H9 (cell line): Measurements from ENCODE around the gene ITPR1. TPM values are rescaled to one million over a fixed set of nuclear protein-coding genes. Genes with fewer than 3 reads are reported as not detected.

Source experiments
- DNase-seq: peaks from one replicate; pipeline ENCODE4 v3.0.0-alpha.2; 2017
- H2AFZ ChIP-seq: one replicate; pipeline ENCODE4 v1.6.1; 2013; ENCODE audit warnings: mild to moderate bottlenecking, low read length, control low read depth, moderate library complexity
- H2AK5ac ChIP-seq: 2 replicates; pipeline ENCODE4 v1.6.1; 2013; ENCODE audit warnings: low read length, control low read depth, mixed read lengths; ENCODE audit not compliant: insufficient read length
- H2BK120ac ChIP-seq: one replicate; pipeline ENCODE4 v1.6.1; 2013; ENCODE audit warnings: low read depth, mild to moderate bottlenecking, low read length, control low read depth, inconsistent platforms; ENCODE audit not compliant: poor library complexity, severe bottlenecking
- H2BK12ac ChIP-seq: 2 replicates; pipeline ENCODE4 v1.6.1; 2013; ENCODE audit warnings: low read length, control low read depth, mixed read lengths, low read depth; ENCODE audit not compliant: insufficient read length
- H2BK15ac ChIP-seq: 2 replicates; pipeline ENCODE4 v1.6.1; 2013; ENCODE audit warnings: low read depth, low read length, control low read depth
- H2BK20ac ChIP-seq: one replicate; pipeline ENCODE4 v1.6.1; 2013; ENCODE audit warnings: low read depth, mild to moderate bottlenecking, low read length, control low read depth, inconsistent platforms; ENCODE audit not compliant: poor library complexity, severe bottlenecking
- H2BK5ac ChIP-seq: 2 replicates; pipeline ENCODE4 v1.6.1; 2013; ENCODE audit warnings: low read length, control low read depth, mixed read lengths; ENCODE audit not compliant: insufficient read length
- H3K14ac ChIP-seq: 2 replicates; pipeline ENCODE4 v1.6.1; 2013; ENCODE audit warnings: low read length, control low read depth; ENCODE audit not compliant: insufficient read depth
- H3K18ac ChIP-seq: 2 replicates; pipeline ENCODE4 v1.6.1; 2013; ENCODE audit warnings: low read depth, mild to moderate bottlenecking, mixed read lengths, low read length, control low read depth; ENCODE audit not compliant: insufficient read length
- H3K23ac ChIP-seq: 2 replicates; pipeline ENCODE4 v1.6.1; 2013; ENCODE audit warnings: low read length, control low read depth, mixed read lengths, low read depth; ENCODE audit not compliant: insufficient read length
- H3K23me2 ChIP-seq: 2 replicates; pipeline ENCODE4 v1.6.1; 2013; ENCODE audit warnings: low read depth, mild to moderate bottlenecking, mixed read lengths, low read length, control low read depth; ENCODE audit not compliant: insufficient read length, poor library complexity, severe bottlenecking
- H3K27ac ChIP-seq: 2 replicates; pipeline ENCODE4 v1.5.1; 2013; ENCODE audit warnings: low read length, control low read depth, mixed read lengths, low read depth; ENCODE audit not compliant: insufficient read length
- H3K27me3 ChIP-seq: 2 replicates; pipeline ENCODE4 v1.6.1; 2013; ENCODE audit warnings: low read length, control low read depth, inconsistent platforms; ENCODE audit not compliant: insufficient read depth
- H3K4ac ChIP-seq: 2 replicates; pipeline ENCODE4 v1.6.1; 2013; ENCODE audit warnings: low read depth, mild to moderate bottlenecking, control low read depth, inconsistent platforms, low read length, moderate library complexity
- H3K4me1 ChIP-seq: 2 replicates; pipeline ENCODE4 v1.6.1; 2013; ENCODE audit warnings: low read length, control low read depth, inconsistent platforms; ENCODE audit not compliant: insufficient read depth
- H3K4me2 ChIP-seq: 2 replicates; pipeline ENCODE4 v1.6.1; 2013; ENCODE audit warnings: low read length, control low read depth, mixed read lengths; ENCODE audit not compliant: insufficient read length, insufficient read depth
- H3K56ac ChIP-seq: 2 replicates; pipeline ENCODE4 v1.6.1; 2013; ENCODE audit warnings: low read depth, mild to moderate bottlenecking, mixed read lengths, low read length, control low read depth; ENCODE audit not compliant: insufficient read length
- H3K79me1 ChIP-seq: 2 replicates; pipeline ENCODE4 v1.6.1; 2013; ENCODE audit warnings: low read depth, mild to moderate bottlenecking, moderate library complexity, low read length, control low read depth, inconsistent platforms; ENCODE audit not compliant: insufficient read depth, poor library complexity, severe bottlenecking
- H3K79me2 ChIP-seq: 2 replicates; pipeline ENCODE4 v1.6.1; 2013; ENCODE audit warnings: low read length, control low read depth, inconsistent platforms; ENCODE audit not compliant: insufficient read depth
- H3K9ac ChIP-seq: 2 replicates; pipeline ENCODE4 v1.6.1; 2013; ENCODE audit warnings: low read length, control low read depth, mixed read lengths; ENCODE audit not compliant: insufficient read length; ENCODE audit errors: extremely low read depth
- H3K9me3 ChIP-seq: one replicate; pipeline ENCODE4 v1.6.1; 2013; ENCODE audit warnings: low read depth, low read length, inconsistent platforms; ENCODE audit not compliant: control insufficient read depth
- H3T11ph ChIP-seq: one replicate; pipeline ENCODE4 v1.6.1; 2013; ENCODE audit warnings: mild to moderate bottlenecking, low read length, control low read depth, inconsistent platforms
- H4K20me1 ChIP-seq: one replicate; pipeline ENCODE4 v1.6.1; 2013; ENCODE audit not compliant: control insufficient read depth, insufficient read length, insufficient read depth
- H4K5ac ChIP-seq: 2 replicates; pipeline ENCODE4 v1.6.1; 2013; ENCODE audit warnings: low read depth, mild to moderate bottlenecking, mixed read lengths, low read length, control low read depth; ENCODE audit not compliant: insufficient read length
- H4K8ac ChIP-seq: replicated peaks from 2 replicates; pipeline ENCODE4 v1.6.1; 2013; ENCODE audit warnings: low read length, control low read depth, mixed read lengths, low read depth; ENCODE audit not compliant: insufficient read length
- H4K91ac ChIP-seq: 2 replicates; pipeline ENCODE4 v1.6.1; 2013; ENCODE audit warnings: low read depth, mild to moderate bottlenecking, moderate library complexity, mixed read lengths, low read length, control low read depth; ENCODE audit not compliant: insufficient read length
- H3K27ac Mint-ChIP-seq, 3 experiments: 2 replicates in 2 of 3; 3 replicates in 1 of 3; pipeline ENCODE4 v1.8.0; 2020 to 2021; ENCODE audit warnings: mixed read lengths in 3 of 3, mild to moderate bottlenecking in 1 of 3, moderate library complexity in 1 of 3
- H3K27me3 Mint-ChIP-seq: 2 replicates; pipeline ENCODE4 v1.8.0; 2021; ENCODE audit warnings: low read depth, mild to moderate bottlenecking, moderate library complexity, mixed read lengths
- H3K36me3 Mint-ChIP-seq, 3 experiments: 2 replicates in 2 of 3; 3 replicates in 1 of 3; pipeline ENCODE4 v1.8.0; 2020 to 2021; ENCODE audit warnings: low read depth in 3 of 3, mixed read lengths in 3 of 3; ENCODE audit not compliant: insufficient read depth in 1 of 3
- H3K4me1 Mint-ChIP-seq, 2 experiments: 2 replicates each; pipeline ENCODE4 v1.8.0; 2020; ENCODE audit warnings: mixed read lengths in 2 of 2
- H3K4me3 Mint-ChIP-seq, 2 experiments: 2 replicates in 1 of 2; 3 replicates in 1 of 2; pipeline ENCODE4 v1.8.0; 2020 to 2021; ENCODE audit warnings: mild to moderate bottlenecking in 2 of 2, mixed read lengths in 2 of 2, moderate library complexity in 1 of 2
- H3K9me3 Mint-ChIP-seq, 2 experiments: 2 replicates in 1 of 2; 3 replicates in 1 of 2; pipeline ENCODE4 v1.8.0; 2020; ENCODE audit warnings: mild to moderate bottlenecking in 2 of 2, mixed read lengths in 2 of 2, moderate library complexity in 1 of 2
- CTCF ChIP-seq: fragments of 200-600 bp; sonication (generic); conservative IDR thresholded peaks from 3 replicates; pipeline ENCODE4 v1.8.0; 2021; ENCODE audit warnings: antibody characterized with exemption, mild to moderate bottlenecking
- WGBS: extraction: QIAGEN DNeasy Blood & Tissue Kit; methylation state at CpG from one replicate; pipeline ENCODE4 v1.1.7; 2013; ENCODE audit warnings: missing lambda C conversion rate, low lambda C conversion rate, mixed read lengths; ENCODE audit not compliant: insufficient read length; ENCODE audit errors: extremely low coverage; 5-methylcytosine and 5-hydroxymethylcytosine counted together
- total RNA-seq: library from RNA; stranded (reverse); gene quantifications from 2 replicates; pipeline ENCODE4 v1.2.1, GENCODE V29; 2021

ITPR1 gene
- total RNA-seq, 1 experiment from 2014 or later: 4.2 TPM

- H2AK5ac ChIP-seq: no peak overlapping the region
- no peaks in the 10 kb centered on the region for H3K9me3 ChIP-seq
- no peak for TF ChIP-seq CTCF
- H3K79me1 ChIP-seq: no peaks in the 10 kb centered on the region
- H3K18ac ChIP-seq: no peak overlapping the region
- no peak overlapping the region for H4K5ac ChIP-seq
- H4K8ac ChIP-seq: no peak overlapping the region
- H3K4ac ChIP-seq: no peak overlapping the region
- WGBS: no CpG with 5 or more reads among the region's 3 CpGs
- H3K79me2 ChIP-seq: no peaks in the 10 kb centered on the region
- H3K23me2 ChIP-seq: no peaks in the 10 kb centered on the region
- H3K9ac ChIP-seq: no peak overlapping the region
- no peak overlapping the region for H4K91ac ChIP-seq
- H2BK120ac ChIP-seq: no peak overlapping the region
- no peaks in the 10 kb centered on the region for H3K27me3 ChIP-seq
- H3K56ac ChIP-seq: no peak overlapping the region
- H4K20me1 ChIP-seq: no peaks in the 10 kb centered on the region
- no peak overlapping the region for H3K14ac ChIP-seq
- no peak overlapping the region for H2AFZ ChIP-seq
- H3K4me1 ChIP-seq: no peaks in the 10 kb centered on the region
- H3T11ph ChIP-seq: no peak overlapping the region
- no peak overlapping the region for H3K4me2 ChIP-seq
- H3K4me1 Mint-ChIP-seq: peaks cover 5 to 9% of the 10 kb centered on the region in 2 experiments
- H3K36me3 Mint-ChIP-seq: peaks cover 0 to 1% (median 0%) of the 10 kb centered on the region in 3 experiments; a peak in 2 of 7 replicates
- H2BK5ac ChIP-seq: no peak overlapping the region
- no peak overlapping the region for H2BK12ac ChIP-seq
- H3K9me3 Mint-ChIP-seq: no peaks in the 10 kb centered on the region
- H2BK20ac ChIP-seq: no peak overlapping the region
- no peak overlapping the region for H3K23ac ChIP-seq
- H3K27me3 Mint-ChIP-seq: no peaks in the 10 kb centered on the region
- H3K27ac Mint-ChIP-seq: no peak overlapping the region
- H3K4me3 Mint-ChIP-seq: no peak overlapping the region
- no peak for DNase-seq
- H2BK15ac ChIP-seq: no peak overlapping the region
- H3K27ac ChIP-seq: no peak overlapping the region
These were observed 316.8 kb downstream of the ITPR1 start for GRCh38 chr3:4809922-4810321.
